Karpas-422 (cell line): ENCODE results near the gene CXADR. TPM values are rescaled to one million over a fixed set of nuclear protein-coding genes. Genes with fewer than 3 reads are reported as not detected.
"Not testable (repeated sequence)": the region's sequence is repeated elsewhere in the genome, so short reads cannot be mapped to it uniquely, and the experiment has no call there.

ENCODE experiments used
- DNase-seq: peaks from one replicate; pipeline ENCODE4 v3.0.0-alpha.2; 2015
- H2AFZ ChIP-seq: fragments of 200-600 bp; sonication (generic); 2 replicates; pipeline ENCODE4 v1.6.1; 2014; ENCODE audit warnings: antibody characterized with exemption, low read length, mixed read lengths
- H3K27ac ChIP-seq: fragments of 200-600 bp; sonication (generic); 2 replicates; pipeline ENCODE4 v1.5.1; 2014; ENCODE audit warnings: mild to moderate bottlenecking, low read length, moderate library complexity
- H3K27me3 ChIP-seq: fragments of 200-600 bp; sonication (generic); 2 replicates; pipeline ENCODE4 v1.6.1; 2014; ENCODE audit warnings: low read length, mixed read lengths
- H3K36me3 ChIP-seq: fragments of 200-600 bp; sonication (generic); 2 replicates; pipeline ENCODE4 v1.6.1; 2014; ENCODE audit warnings: low read length, mixed read lengths; ENCODE audit not compliant: insufficient read depth
- H3K4me1 ChIP-seq: fragments of 200-600 bp; sonication (generic); 2 replicates; pipeline ENCODE4 v1.6.1; 2014; ENCODE audit warnings: mild to moderate bottlenecking, low read length, mixed read lengths
- H3K4me2 ChIP-seq: fragments of 200-600 bp; sonication (generic); 2 replicates; pipeline ENCODE4 v1.6.1; 2014; ENCODE audit warnings: low read length, low read depth, mild to moderate bottlenecking; ENCODE audit not compliant: poor library complexity, severe bottlenecking
- H3K4me3 ChIP-seq: fragments of 200-600 bp; sonication (generic); 2 replicates; pipeline ENCODE4 v1.5.1; 2014; ENCODE audit warnings: mild to moderate bottlenecking, antibody characterized with exemption, low read length, mixed read lengths
- H3K79me2 ChIP-seq: fragments of 200-600 bp; sonication (generic); 2 replicates; pipeline ENCODE4 v1.6.1; 2014; ENCODE audit warnings: mild to moderate bottlenecking, low read length, mixed read lengths
- H3K9ac ChIP-seq: fragments of 200-600 bp; sonication (generic); 2 replicates; pipeline ENCODE4 v1.6.0; 2014; ENCODE audit warnings: low read length
- H3K9me2 ChIP-seq: fragments of 200-600 bp; sonication (generic), shearing (Covaris generic); replicated peaks from 2 replicates; pipeline ENCODE4 v1.6.0; 2014; ENCODE audit warnings: mild to moderate bottlenecking, low read length, moderate library complexity; ENCODE audit not compliant: insufficient read depth
- H3K9me3 ChIP-seq: fragments of 300-700, 200-600 bp; sonication (generic); 2 replicates; pipeline ENCODE4 v1.6.1; 2014; ENCODE audit warnings: low read length, mixed read lengths
- H4K20me1 ChIP-seq: fragments of 200-600 bp; sonication (generic); 2 replicates; pipeline ENCODE4 v1.6.1; 2014; ENCODE audit warnings: mild to moderate bottlenecking, antibody characterized with exemption, low read length, low read depth; ENCODE audit not compliant: insufficient read depth
- total RNA-seq: library from RNA; depleted of rRNA; stranded (reverse); fragments of >200 nt; shearing (Covaris generic); gene quantifications from 2 replicates; pipeline ENCODE4 v1.2.3, GENCODE V29; 2014; ENCODE audit warnings: low replicate concordance

Gene CXADR
- total RNA-seq, 1 experiment from 2014 or later, result not detected

GRCh38 chr21:17476006-17476405 is 36.8 kb upstream of the CXADR start:
- no peaks in the 10 kb centered on the region for H3K36me3 ChIP-seq
- no peaks in the 10 kb centered on the region for H3K9me2 ChIP-seq
- no peak overlapping the region for H3K9ac ChIP-seq
- DNase-seq, result no peak
- H3K9me3 ChIP-seq, result no peaks in the 10 kb centered on the region
- H3K79me2 ChIP-seq, result no peaks in the 10 kb centered on the region
- H2AFZ ChIP-seq, result no peak overlapping the region
- no peak overlapping the region for H3K4me3 ChIP-seq
- no peaks in the 10 kb centered on the region for H3K27me3 ChIP-seq
- H3K27ac ChIP-seq, result no peak overlapping the region
- no peaks in the 10 kb centered on the region for H3K4me1 ChIP-seq
- H4K20me1 ChIP-seq, result no peaks in the 10 kb centered on the region
- no peak overlapping the region for H3K4me2 ChIP-seq

GRCh38 chr21:17478156-17478555 is 34.7 kb upstream of the CXADR start:
- not testable (repeated sequence) for H3K9ac ChIP-seq, H4K20me1 ChIP-seq, H3K79me2 ChIP-seq, H3K36me3 ChIP-seq, H3K9me3 ChIP-seq, H3K27ac ChIP-seq, H2AFZ ChIP-seq, H3K27me3 ChIP-seq, DNase-seq, H3K4me1 ChIP-seq, H3K9me2 ChIP-seq, H3K4me3 ChIP-seq, H3K4me2 ChIP-seq

- no peaks in the 10 kb centered on the region for H3K79me2 ChIP-seq
- no peak overlapping the region for H2AFZ ChIP-seq
- H3K9ac ChIP-seq, result no peak overlapping the region
- no peak overlapping the region for H3K27ac ChIP-seq
- no peaks in the 10 kb centered on the region for H3K9me2 ChIP-seq
- H3K4me3 ChIP-seq, result no peak overlapping the region
- no peaks in the 10 kb centered on the region for H3K9me3 ChIP-seq
- no peak for DNase-seq
- no peaks in the 10 kb centered on the region for H4K20me1 ChIP-seq
- H3K27me3 ChIP-seq, result no peaks in the 10 kb centered on the region
- H3K36me3 ChIP-seq, result no peaks in the 10 kb centered on the region
- H3K4me2 ChIP-seq, result no peak overlapping the region
- H3K4me1 ChIP-seq, result no peaks in the 10 kb centered on the region
These were observed 33.2 kb upstream of the CXADR start for GRCh38 chr21:17479606-17480005.

DNA sequence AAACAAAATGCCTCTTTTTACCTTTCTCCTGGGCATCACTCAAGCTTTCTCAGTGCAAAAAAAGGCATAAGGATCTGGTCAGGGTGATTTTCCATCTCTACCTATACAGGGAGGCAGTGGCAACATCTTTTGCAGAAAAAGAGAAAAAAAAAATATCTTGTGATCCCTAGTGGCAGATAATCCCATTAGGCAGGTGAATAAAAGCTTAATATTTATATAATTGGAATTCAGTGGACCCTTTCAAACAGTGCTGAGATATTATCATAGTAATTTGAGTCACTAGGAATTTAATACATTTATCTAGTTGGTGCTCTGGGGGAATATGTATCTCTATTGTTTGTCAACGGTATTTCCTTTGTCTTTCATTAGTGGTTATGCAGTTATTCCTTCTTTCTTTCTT is 29.9 kb upstream of the CXADR start:
- Histone ChIP-seq H3K4me3 (no peak overlapping the region), H3K79me2 (no peaks in the 10 kb centered on the region), H3K9me2 (no peaks in the 10 kb centered on the region), H3K9ac (no peak overlapping the region), H4K20me1 (no peaks in the 10 kb centered on the region), H3K9me3 (no peaks in the 10 kb centered on the region), H2AFZ (no peak overlapping the region), H3K36me3 (no peaks in the 10 kb centered on the region), H3K27me3 (no peaks in the 10 kb centered on the region), H3K27ac (no peak overlapping the region), H3K4me1 (no peaks in the 10 kb centered on the region), H3K4me2 (no peak overlapping the region)
- no peak for DNase-seq

DNA sequence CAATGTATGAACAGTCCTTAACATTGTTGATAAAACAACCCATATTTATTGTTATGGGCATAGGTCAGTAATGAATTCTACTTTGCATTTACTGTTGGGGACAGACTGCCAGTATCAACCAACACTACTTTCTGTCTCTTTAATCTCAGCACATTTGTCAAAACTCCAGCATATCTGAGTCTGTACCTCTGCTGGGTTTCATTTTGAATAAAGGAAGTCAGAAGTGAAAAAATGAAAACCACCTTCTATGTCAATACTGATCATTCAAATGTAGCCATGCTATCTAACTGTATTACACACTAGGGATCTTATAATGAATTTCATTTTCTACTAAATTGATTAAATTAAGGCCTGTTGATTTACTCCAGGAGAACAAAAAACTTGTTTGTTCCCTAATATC is 24.2 kb upstream of the CXADR start:
- no peaks in the 10 kb centered on the region for H3K9me2 ChIP-seq
- H3K9me3 ChIP-seq, result no peaks in the 10 kb centered on the region
- no peak overlapping the region for H3K4me3 ChIP-seq
- H4K20me1 ChIP-seq, result no peaks in the 10 kb centered on the region
- H3K4me1 ChIP-seq, result no peaks in the 10 kb centered on the region
- DNase-seq, result no peak
- no peak overlapping the region for H2AFZ ChIP-seq
- H3K27ac ChIP-seq, result no peak overlapping the region
- no peaks in the 10 kb centered on the region for H3K79me2 ChIP-seq
- no peak overlapping the region for H3K9ac ChIP-seq
- no peaks in the 10 kb centered on the region for H3K27me3 ChIP-seq
- no peak overlapping the region for H3K4me2 ChIP-seq
- no peaks in the 10 kb centered on the region for H3K36me3 ChIP-seq

DNA sequence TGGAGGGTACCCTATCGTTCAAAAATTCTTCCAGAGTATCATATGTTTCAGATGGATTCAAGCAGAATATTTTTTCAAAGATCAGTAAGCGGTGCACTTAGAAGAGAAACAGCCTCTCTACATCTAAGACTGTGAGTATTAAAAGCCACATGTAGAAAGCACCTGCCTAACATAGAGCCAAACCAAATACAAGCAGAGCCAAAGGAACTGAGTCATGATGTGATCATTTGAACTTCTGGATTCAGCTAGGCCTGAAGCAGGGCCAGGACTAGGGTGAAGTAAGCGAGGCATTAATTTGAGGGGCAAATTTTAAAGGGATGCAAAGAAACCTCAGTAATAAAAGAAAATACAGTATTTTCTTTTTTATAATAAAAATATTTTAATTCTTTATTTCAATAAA is 23.3 kb upstream of the CXADR start:
- H2AFZ ChIP-seq, H3K4me3 ChIP-seq, H3K27me3 ChIP-seq, H4K20me1 ChIP-seq, H3K27ac ChIP-seq, H3K36me3 ChIP-seq, H3K9me2 ChIP-seq, H3K4me1 ChIP-seq, H3K9ac ChIP-seq, H3K4me2 ChIP-seq, H3K79me2 ChIP-seq, H3K9me3 ChIP-seq, DNase-seq: not testable (repeated sequence)

GRCh38 chr21:17491716-17492414 is 21.0 kb upstream of the CXADR start:
- no peaks in the 10 kb centered on the region for H3K9me2 ChIP-seq
- no peaks in the 10 kb centered on the region for H3K9me3 ChIP-seq
- H3K36me3 ChIP-seq, result no peaks in the 10 kb centered on the region
- no peak overlapping the region for H2AFZ ChIP-seq
- H3K4me1 ChIP-seq, result no peaks in the 10 kb centered on the region
- H3K4me2 ChIP-seq, result no peak overlapping the region
- H4K20me1 ChIP-seq, result no peaks in the 10 kb centered on the region
- no peak overlapping the region for H3K9ac ChIP-seq
- H3K79me2 ChIP-seq, result no peaks in the 10 kb centered on the region
- no peak overlapping the region for H3K4me3 ChIP-seq
- H3K27ac ChIP-seq, result no peak overlapping the region
- H3K27me3 ChIP-seq, result no peaks in the 10 kb centered on the region
- no peak for DNase-seq

DNA sequence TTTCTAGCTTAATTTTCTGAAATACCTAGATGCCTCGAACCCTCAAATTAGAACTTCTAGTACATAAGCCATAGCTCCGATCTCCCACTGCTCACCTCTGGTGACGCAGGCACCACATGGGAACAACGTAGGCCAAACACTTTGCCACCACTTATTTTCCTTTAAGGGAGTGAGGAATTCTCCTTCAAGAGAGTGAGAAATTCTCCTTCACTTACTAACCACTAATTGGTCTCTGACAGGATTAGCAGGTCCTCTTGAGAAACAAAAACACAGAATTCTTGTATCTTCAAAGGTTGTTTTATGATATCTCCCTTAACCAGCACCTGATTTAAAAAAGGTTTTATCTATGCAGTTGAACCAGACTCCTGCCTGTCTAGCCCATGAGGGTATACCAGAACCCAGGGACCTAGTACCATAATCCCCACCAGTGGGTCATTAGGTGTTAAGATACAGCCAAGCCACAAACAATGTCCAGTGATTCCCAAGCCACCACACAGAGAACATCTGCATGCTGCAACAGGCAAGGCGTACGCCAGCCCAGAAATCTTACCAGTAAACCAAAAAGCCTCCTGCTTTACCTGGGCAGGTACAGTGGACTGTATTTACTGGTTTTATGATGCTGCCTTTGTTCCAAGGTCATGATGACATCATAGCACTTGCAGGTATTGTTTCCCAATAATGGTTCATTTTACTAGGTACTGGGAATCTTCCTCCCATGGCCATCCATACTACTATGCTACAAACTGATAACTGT is 20.3 kb upstream of the CXADR start:
- Histone ChIP-seq H3K79me2 (no peaks in the 10 kb centered on the region), H3K9me2 (no peaks in the 10 kb centered on the region), H3K27me3 (no peaks in the 10 kb centered on the region; the same call in 1 of the 2 replicates), H2AFZ (no peak overlapping the region), H3K4me1 (no peaks in the 10 kb centered on the region), H3K9ac (no peak overlapping the region), H3K9me3 (no peaks in the 10 kb centered on the region), H3K4me2 (no peak overlapping the region), H3K4me3 (no peak overlapping the region), H3K27ac (no peak overlapping the region), H3K36me3 (no peaks in the 10 kb centered on the region), H4K20me1 (no peaks in the 10 kb centered on the region)
- no peak for DNase-seq
